GM19455 (cell line): ENCODE measurements around the gene ATXN3L.
"Not testable (repeated sequence)": the region's sequence is repeated elsewhere in the genome, so short reads cannot be mapped to it uniquely, and the experiment has no call there.

Source experiments
- ATAC-seq: cut with Tn5 transposase; IDR thresholded peaks from one replicate; pipeline ENCODE4 v1.9.1; 2021; ENCODE audit not compliant: unreplicated experiment

Gene ATXN3L

DNA sequence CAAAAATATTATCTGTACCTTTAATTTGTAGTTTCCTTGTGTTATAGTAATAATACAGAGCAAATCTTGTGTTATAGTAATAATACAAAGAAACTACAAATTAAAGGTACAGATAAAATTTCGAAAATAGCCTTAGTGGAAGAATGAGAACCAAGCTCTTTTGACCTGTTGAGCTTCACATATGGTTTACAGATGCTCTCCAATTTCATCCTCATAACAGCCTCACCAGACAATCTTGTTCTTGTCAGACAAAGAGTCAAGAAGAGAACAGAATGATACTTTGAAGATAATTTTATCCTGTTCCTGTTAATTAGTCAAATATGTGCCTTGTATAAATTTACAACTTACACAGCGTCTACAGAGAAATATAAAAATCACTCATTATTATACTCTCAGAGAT, 12.8 kb downstream of the ATXN3L start:
- ATAC-seq, result no peak

DNA sequence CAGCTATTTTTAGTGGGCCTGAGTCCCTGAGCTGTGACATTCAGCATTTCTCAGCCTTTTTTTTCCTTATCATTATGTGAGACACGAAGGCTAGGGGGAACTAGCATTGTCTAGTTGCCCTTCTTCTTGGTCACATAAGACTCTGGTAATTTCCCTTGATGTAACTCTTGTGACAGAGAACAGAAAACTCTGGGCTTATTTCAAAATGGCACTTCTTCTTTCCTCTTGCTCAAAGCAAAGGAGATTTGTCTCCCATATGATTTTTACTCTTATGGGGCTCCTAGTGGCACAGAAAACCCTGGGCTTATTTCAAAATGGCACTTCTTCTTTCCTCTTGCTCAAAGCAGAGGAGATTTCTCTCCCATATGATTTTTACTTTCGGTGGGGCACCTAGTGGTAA, 14.7 kb downstream of the ATXN3L start:
- no peak for ATAC-seq

DNA sequence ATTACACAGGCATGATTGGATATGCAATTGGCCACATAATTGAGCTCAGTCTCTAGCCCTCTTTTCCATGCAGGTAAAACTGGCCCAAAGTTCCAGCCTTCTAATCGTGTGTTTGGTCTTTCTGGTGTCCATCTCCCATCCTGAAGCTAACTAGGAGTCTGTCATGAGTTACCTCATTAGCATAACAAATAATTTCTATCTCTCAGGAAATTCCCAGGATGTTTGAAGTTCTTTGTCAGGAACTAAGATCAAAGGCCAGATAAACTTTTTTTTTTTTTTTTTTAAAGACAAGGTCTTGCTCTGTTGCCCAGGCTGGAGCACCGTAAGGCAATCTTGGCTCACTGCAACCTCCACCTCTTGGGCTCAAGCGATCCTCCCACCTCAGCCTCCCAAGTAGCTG, 15.8 kb downstream of the ATXN3L start:
- ATAC-seq, result no peak

DNA sequence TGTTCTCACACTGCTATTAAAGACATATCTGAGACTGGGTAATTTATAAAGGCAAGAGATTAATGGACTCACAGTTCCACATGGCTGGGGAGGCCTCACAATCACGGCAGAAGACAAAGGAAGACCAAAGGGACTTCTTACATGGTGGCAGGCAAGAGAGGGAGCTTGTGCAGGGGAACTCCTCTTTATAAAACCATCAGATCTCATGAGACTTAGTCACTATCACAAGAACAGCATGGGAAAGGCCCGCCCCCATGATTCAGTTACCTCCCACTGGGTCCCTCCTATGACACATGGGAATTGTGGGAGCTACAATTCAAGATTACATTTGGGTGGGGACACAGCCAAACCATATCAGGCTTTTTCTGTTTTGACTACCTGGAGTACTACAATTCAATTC, 16.6 kb downstream of the ATXN3L start:
- not testable (repeated sequence) for ATAC-seq

DNA sequence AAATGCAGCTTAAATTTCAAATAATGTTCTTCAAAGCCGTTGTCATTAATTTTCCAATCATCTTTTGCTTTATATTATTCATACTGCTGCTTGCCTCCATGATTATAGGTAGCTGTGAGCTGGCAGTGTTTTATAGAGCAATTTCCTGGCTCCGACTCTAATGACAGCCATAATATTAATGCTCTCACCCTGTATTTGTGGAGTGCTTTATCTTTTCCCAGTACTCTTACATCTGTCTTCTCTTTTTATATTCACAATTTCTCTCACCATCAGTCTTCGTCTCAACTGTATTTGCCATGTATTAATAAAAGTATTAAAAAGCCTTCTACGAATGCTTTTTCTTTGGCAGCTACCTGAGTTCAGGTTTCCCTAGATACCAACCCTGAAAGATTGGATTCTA, 21.0 kb downstream of the ATXN3L start:
- no peak for ATAC-seq

DNA sequence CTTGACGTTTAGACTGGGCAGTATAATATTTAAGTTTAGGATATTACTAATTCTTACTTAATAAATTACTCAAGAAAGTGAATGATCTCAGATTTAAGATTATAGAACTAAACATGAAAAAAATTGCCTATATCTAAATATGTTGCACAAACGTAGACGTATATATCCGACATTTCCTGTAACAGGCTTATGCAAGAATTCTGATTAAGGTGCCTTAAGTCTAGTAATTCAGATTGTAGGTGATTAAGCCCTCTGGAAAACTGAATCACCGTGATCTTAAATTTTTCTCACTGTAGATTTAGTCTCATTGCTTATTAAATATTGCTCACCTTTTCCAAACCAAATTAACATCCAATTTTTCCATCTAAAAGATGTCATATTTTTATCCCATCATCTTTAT, 24.0 kb downstream of the ATXN3L start:
- ATAC-seq, result no peak

DNA sequence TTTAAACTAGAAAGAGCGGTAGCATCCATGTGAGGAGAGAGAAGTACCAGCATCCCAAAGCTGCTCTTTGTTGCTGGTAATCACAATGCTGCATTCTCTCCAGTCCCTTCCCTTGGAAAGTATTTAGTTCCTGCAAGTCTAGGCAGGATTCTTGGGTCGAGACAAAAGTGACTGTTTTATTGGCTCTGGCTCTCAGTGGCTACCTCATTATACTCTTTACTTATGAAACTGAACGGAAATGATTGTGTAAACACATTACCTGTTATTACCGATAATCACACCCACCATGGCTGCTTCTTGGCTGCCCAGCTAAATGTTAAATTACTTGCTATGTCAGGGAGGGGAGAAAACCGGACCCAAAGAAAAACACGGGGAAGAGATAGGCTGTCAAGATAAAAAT, 26.2 kb downstream of the ATXN3L start:
- no peak for ATAC-seq

DNA sequence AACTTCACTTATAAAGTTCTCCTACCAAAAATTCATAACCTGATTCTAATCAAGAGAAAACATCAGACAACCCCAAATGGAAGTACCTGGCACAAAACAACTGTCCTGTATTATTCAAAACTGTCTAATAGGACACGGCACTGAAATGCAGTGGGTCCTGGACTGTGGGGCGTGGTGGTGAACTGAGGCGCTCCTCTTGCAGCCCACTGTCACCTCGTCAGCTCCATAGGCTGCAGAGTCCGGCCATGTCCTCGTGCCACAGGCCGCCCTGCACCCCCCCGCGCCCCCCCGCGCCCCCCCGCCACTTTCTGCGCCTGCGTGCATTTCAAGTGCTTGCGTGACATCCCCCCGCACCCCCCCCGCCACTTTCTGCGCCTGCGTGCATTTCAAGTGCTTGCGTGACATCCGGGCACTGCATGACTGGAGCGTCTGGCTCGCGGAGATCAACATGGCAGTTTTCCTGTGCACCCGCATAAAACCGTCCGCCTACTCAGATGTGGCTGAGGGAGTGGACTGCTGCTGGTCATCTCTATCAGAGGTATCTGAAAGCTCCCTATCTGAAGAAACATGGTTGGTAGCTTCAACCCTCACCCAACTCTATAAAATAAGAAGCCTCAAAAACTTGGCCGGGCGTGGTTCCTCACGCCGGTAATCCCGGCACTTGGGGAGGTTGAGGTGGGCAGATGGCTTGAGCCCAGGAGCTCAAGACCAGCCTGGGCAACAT, 28.8 kb downstream of the ATXN3L start:
- ATAC-seq, result no peak

DNA sequence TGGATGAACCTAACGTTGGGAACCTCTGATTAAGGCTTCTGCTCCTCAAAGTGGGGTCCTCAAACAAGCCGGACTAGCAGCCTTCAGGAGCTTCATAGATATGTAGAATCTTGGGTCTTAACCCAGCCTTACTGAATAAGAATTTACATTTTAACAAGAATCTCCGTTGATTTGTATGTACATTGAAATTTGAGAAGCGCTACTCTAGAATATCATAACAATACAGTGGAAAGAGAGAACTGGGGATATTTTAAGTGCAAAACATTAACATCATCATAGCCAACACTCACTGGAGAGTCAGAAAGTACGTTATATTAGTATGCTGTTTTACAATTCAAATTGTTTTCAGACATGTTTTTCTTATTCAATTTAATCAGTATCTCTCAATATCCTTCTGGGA, 31.2 kb downstream of the ATXN3L start:
- ATAC-seq, result no peak

DNA sequence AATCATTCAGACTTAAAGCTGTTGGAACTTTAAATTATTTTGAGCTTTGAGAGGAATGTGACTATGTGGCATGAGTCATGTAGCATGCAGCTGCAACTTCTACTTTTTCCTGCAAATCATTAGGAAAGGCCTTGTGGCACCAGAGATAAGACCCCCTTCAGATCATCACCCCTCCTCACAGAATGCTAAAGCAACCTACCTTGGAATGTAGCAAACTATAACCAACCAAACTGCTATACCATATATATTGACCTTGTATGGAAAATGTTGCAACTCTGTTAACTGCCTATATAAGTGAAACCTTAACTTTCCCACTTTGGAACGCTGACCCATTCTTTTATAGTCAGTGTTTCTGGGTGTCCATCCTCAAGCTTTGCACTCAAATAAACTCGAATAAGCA, 32.0 kb downstream of the ATXN3L start:
- ATAC-seq, result no peak

DNA sequence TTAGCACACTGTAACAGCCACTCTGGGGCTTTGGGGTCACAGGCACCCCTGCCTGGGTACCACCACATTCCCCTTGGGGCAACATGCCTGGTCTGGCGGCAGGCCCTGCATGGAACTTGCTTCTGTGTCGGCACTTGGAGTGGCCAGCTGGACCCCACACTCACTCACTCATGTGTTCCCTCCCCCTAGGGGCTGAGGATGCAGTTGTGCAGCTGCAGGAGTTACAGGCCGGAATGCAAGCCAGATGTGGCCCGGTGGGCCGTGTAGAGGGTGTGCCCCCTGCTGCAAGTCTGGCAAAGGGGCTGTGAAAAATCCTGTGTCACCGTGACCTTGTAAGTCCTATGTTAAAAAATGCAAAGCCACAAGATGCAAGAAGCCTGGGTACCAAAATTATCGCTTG, 34.2 kb downstream of the ATXN3L start:
- ATAC-seq, result no peak

DNA sequence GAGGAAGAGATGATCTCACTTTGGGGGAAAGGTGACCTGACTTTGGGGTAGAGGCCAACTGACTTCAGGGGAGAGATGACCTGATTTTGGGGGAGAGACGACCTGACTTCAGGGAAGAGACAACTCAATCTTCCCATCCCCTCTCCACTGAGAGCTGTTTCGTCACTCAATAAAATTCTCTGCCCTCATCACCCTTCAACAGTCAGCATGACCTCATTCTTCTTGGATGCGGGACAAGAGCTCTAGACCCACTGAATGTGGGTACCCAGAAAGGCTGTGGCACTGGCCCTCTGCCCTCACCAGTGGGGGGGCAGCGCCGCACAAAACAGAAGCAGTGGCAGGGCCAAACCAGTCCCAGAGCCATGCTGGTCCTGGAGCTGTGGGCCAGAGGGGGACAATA, 34.6 kb downstream of the ATXN3L start:
- ATAC-seq, result no peak

DNA sequence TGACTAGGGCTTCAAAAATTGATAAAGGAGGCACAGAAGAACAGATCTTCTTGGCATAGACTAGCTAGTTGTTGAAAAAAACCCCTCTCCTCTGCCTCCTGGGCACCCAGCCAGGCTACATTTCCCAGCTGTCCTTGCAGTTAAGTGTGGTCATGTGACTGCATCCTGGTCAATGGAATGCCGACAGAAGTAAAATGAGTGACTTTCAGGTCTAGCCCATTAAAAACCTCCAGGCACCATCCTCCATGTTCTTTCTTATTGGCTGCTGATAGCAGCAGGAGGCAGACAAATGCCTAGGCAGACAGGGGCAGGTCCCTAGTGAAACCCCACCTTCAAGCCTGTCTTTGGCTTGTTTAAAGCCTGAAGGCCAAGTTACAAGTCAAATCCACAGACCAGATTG, 35.3 kb downstream of the ATXN3L start:
- no peak for ATAC-seq

DNA sequence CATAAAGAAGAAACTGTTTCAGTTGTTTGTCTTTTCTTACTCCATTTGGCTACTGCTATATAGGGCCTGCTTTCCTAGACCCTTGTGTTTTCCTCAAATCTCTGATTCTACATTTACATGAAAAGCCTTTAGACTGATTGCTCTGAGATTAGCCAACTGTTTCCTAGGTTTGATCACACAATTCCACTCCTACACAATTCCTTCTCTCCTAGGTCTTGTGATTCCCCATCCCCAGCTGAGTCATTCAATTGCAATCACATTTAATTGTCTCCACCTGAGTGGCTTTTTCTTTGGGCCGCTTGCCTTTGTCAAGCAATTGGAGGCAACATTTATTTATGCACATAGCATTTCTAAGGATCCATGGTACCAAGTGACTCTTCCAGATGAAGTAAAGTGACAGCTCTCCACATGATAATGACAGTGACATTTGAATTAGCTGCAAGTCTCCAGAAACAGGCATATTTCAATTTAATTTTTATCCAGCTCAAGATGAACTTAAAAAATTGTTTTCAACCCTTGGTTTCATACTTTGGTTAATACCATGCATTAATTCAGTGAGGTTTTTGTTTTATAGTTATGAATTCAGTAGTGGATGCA, 35.8 kb downstream of the ATXN3L start:
- ATAC-seq, result no peak

DNA sequence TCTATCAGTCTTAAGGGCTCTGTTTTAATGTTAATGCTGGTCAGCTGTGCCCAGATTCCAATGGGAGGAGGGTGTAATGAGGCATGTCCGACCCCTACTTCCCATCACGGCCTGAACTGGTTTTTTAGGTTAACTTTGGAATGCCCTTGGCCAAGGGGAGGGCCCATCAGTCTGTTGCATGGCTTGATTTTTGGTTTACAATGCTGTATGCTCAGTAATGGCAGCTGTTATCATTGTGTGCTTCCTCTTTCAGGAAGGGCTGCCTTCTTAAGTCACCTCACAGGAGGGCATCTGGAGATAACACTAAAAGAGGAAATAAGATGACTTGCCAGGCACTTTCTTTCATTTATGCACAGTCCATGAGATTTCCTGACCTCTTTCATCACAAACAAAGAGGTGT, 36.3 kb downstream of the ATXN3L start:
- no peak for ATAC-seq

DNA sequence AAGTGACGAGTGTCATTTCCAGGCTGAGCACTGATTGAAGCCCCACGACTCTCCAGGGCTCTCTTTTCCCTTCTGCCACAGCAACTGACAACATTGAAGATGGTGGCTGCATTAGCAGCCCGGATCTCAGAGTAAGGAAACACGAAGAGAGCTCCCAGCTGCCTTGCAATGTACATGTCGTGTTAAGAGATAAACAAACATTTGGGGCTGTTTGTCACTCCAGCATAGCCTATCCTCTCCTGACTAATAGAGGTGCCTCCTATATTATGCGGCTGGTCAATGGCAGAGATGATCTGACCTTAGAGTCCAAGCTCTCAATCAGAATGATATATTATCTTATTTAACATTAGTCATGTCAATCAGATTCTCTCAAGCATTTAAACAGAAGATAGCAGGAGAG, 38.6 kb downstream of the ATXN3L start:
- no peak for ATAC-seq

DNA sequence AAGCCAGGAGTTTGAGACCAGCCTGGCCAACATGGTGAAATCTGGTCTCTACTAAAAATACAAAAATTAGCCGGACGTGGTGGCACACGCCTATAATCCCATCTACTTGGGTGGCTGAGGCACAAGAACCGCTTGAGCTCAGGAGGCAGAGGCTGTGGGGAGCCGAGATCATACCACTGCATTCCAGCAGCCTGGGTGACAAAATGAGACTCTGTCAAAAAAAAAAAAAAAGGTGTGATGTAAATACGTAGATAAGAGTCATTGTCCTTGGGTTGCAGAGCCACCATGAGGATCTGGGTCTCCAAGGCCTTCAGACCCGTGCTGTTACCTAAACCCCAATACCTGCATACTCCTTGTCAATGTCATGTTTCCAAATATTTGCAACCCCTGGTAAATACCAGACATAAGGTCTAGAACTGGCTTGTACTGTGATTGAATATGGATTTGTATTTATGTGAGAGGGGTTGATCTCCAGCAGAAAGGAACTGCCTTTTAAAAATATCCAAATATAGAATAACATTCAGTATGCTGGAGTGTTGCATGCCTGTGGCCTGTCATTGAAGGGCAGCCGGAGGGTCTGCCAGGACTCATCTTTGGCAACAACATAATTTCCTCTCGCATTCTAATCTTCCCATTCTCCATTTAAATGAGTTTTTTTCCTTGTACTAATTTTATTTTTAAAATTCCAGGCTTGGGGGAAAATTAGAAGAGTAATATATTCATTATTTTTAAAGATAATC, 40.4 kb downstream of the ATXN3L start:
- ATAC-seq, result no peak

DNA sequence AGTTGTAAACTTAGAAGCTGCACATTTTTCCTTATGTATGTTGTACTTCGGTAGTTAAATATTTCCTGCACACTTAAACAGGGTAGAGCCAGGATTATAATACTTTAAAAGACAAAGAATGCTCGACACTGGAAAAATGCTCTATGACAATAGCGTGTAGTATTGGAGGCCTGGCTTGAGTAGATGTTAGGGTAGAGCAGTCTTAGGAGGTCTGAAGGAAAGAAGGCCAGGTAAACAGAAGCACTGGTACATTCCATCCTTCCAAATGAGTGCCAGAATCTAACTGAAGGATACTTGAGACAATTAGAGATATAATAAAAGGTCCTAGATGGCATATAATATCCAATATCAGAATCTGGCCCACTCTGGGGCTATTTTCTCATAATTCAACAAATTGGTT, 42.3 kb downstream of the ATXN3L start:
- ATAC-seq, result no peak

DNA sequence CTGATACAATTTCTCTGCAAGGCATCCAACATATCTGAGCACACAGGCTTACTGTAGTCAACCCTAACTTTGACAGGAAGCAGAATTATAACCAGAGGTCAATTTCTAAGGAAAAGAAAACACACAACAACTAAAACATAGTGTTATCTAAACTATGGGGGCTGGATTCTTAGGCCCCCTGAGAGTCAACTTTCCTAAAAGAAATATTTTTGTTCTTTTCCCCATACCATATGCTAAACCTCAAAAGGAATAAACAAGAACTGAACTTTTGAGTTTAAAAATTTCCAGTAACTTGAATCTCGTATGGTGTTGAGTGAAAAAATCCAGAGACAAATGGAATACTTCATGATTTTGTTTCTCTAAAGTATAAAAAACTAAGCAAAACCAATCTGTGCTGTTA, 42.9 kb downstream of the ATXN3L start:
- no peak for ATAC-seq

DNA sequence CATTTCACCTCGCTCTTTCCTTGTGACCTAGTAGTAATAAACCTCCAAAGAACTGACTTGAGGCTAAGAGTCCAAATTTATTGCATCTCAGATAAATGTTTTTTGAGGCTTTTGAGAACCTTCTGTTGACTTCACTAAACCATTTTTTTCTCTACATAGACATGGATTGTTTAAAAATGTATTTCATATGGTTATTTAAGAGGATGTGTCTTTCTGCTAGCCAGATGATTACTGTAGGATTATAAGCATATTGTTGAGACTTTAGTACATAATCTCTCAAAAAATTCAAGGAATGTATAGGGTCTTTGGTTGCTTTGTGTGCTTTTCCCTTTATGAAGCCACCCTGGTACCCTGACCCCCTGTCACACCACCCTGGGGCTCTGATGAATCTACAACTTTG, 44.8 kb downstream of the ATXN3L start:
- no peak for ATAC-seq

DNA sequence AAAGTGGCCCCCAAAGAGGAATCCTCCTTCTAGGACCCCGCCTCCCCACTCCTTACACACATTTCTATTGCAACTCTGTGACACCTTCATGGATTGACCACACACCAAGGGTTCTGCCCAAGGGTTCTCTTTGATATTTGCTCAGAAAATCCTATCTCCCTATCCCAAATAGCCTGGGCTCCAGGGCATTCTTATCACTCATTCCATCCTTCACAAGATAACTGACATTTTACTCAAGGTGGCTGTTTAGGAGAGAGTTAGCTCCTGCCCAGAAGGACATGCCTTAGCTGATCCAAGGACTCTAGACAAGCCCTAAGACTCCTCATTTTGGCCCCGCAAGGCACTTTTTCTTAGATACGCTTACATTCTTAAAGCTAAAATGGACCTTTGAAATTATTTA, 47.4 kb downstream of the ATXN3L start:
- ATAC-seq, result no peak

DNA sequence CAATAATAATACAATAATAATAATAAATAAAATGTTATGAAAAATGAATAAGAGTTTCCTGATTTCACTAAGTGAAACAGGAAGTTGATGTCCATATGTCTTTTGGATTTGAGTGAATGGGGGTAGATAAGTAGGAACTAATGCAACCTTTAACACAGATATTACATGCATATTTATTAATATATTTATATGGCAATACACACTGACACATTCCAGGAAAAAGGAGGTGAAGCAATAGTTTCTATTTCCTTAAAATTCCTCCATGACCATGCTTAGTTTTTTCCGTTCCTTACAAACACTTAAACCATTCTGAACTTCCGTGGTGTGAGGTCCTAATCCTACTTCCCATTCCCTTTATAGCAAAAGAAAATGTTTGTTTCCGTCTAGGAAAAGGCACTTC, 48.3 kb downstream of the ATXN3L start:
- no peak for ATAC-seq
